Activated CD4-positive, alpha-beta T cell treated with anti-CD3 and anti-CD28 coated beads, Interleukin-2, amount 50 U/mL, for 1 hour (primary cell): ENCODE data around the gene CEACAM4.
A peak's percentile ranks its signal among the peaks of the same experiment; 100 is the strongest.

Experiments used
- DNase-seq: peaks from one replicate; pipeline ENCODE4 v3.0.0-alpha.2; 2020

CEACAM4 gene

DNA sequence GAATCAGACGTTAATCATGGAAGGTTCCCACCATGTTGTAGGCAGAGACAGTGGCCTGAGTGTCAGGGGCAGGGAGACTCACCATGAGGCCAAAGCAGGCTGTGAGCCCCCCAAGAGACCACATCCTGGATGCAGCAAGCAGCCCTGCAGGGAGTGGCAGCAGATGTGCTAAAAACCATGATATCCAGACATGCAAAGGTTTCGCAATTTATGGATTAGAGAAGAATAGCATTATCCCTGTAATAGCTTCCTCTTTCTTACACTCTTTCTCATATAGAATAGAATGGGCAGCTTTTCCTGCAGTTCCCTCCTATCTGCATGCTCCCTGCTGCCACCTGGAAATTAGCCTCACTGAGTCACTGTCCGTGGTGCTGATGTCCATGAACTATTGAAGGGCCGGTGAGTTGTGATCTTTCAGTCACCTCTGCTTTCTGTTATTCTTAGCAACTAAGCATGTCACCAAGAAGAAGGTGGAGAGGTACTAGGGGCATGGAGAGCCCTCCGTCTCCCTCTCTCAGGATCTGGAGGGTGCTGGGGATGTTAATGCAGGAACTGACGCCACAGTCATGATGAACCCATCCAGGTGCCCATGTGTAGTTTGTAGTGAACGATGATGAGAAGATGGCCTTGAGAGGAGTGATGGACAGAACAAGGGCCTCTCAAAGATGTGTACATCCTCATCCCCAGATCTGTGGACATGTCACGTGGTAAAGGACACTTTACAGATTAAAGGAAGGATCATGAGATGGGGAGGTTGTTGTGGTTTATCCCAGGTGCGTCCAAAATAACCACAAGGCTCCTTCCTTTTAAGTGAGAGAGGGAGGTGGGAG lies 9.9 kb downstream of the CEACAM4 start:
- DNase-seq = no peak

- DNase-seq = no peak
These were observed 11.7 kb downstream of the CEACAM4 start for GRCh38 chr19:41615207-41615606.

GRCh38 chr19:41612483-41612882 lies 14.4 kb downstream of the CEACAM4 start:
- no peak for DNase-seq

DNA sequence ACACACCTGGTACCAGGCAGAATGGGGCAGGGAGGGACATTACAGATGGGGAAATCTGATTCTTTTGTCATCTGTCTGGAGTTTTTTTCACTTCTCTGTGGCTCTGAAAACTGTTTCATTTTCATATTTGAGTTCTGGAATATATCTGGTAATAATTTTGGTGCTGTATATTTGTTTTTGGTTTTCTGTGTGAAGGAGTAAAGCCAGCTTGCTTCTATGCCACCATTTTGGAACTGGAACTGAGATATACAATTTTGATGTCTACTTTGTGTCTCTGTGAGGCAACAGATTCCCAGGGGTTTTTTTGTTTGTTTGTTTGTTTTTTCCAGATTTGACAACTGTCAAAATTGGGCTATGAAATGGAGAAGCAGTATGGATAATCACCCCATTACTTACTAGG lies 16.1 kb downstream of the CEACAM4 start:
- DNase-seq = no peak

GRCh38 chr19:41607668-41608067 lies 19.2 kb downstream of the CEACAM4 start:
- no peak for DNase-seq

GRCh38 chr19:41606215-41606837 lies 20.5 kb downstream of the CEACAM4 start:
- no peak for DNase-seq

- DNase-seq = no peak
These were observed 22.0 kb downstream of the CEACAM4 start for GRCh38 chr19:41604831-41605230.

DNA sequence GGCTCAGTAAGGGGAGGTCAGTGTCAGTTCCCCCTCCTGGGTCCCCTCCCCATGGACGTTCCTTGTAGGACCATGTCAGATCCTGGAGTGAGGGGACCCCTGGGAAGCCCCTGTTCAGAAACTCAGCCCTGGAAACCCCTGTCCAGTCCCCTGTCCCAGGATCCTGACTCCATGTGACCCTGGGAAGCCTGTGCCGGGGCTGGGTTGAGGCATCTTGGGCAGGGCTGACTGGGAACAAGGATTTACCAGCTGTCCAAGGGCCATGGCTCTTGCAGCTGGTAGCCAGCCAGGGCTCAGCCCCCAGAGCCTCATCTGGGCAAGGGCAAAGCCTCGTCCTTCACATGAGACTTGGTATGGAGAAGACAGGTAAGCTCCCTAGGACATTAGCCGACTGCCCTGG lies 25.1 kb downstream of the CEACAM4 start:
- DNase-seq = no peak

- no peak for DNase-seq
These were observed 27.5 kb downstream of the CEACAM4 start for GRCh38 chr19:41599175-41599966.

DNA sequence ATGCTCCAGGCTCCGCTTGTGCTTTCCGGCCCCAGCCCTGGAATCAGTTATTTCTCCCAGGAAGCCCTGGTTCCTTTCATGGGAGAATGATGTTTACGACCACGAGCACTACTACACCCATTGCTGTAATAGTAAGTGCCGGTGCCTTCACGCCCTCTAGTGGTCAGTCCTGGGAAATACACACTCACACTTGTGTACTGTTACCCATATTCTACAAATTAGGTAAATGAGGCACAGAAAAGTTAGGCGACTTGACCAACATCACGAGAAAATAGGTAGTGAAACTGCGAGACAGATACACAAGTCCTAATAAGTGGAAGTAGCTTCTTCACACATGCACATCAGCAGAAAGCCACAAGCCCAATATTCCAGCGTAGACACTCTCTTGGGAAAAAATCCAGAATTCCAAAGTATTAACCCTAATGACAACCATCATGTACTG lies 29.3 kb downstream of the CEACAM4 start:
- peak; percentile 70 for DNase-seq

DNA sequence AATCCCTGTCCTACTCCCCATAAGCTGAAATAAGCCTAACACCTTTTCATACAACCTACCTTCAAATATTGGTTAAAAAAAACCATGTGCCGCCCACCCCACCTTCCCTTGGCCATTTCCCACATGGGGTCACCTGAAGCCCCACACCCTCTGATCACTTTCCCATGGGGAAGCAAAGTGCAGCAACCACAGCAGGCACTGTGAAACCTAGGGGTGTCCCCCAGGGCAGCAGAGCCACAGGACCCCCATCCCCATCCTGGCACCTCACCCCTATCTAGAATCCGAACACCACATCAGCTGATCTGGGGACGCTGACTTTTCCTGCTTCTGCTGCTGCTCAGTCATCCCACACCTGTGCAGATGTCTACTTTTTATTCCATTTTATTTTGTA lies 31.0 kb downstream of the CEACAM4 start:
- no peak for DNase-seq

- peak; percentile 65 for DNase-seq
These were observed 31.5 kb downstream of the CEACAM4 start for GRCh38 chr19:41595258-41595889.

GRCh38 chr19:41591951-41592562 lies 34.8 kb downstream of the CEACAM4 start:
- DNase-seq = no peak

DNA sequence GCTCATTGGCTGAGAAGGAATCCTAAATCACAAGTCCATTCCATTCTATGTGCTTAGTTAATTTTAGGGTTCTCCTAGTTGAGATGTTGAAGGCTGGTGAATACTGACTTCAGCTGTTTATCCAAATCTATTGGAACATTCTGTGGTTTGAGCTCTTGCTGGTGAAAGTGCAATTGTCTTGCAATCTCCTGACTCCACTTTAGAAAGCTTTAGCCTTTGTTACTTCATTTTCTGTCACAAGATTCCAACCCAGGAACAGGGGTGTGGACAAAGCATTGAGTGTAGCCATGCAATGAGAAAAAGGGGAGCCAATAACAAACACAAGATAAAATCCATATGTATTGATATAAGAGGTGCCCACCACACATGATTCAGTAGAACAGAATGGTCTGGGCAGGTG lies 35.9 kb downstream of the CEACAM4 start:
- DNase-seq = no peak

DNA sequence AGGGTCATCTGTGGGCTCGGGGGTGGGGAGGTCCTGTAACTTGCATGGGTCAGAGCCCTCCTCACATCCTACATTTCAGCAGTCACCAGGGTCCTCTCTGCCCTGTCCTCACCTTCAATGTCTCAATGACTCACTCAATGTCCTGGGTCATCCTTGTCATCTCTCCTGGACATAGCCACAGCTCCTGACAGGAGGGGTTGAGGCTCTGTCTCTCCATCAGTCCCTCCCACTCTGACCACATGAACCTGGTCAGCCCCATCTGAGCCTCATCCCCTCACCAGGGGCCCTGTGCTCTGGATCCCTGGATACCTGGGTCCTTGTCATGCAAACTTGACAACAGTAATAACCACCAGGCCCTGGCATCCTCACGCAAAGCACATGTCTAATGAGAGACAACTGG lies 37.5 kb downstream of the CEACAM4 start:
- DNase-seq = no peak

GRCh38 chr19:41588497-41589209 lies 38.2 kb downstream of the CEACAM4 start:
- DNase-seq = peak; percentile 28

GRCh38 chr19:41587838-41588210 lies 39.0 kb downstream of the CEACAM4 start:
- no peak for DNase-seq

GRCh38 chr19:41587101-41587837 lies 39.6 kb downstream of the CEACAM4 start:
- DNase-seq = no peak

- DNase-seq = no peak
These were observed 40.8 kb downstream of the CEACAM4 start for GRCh38 chr19:41586064-41586463.

DNA sequence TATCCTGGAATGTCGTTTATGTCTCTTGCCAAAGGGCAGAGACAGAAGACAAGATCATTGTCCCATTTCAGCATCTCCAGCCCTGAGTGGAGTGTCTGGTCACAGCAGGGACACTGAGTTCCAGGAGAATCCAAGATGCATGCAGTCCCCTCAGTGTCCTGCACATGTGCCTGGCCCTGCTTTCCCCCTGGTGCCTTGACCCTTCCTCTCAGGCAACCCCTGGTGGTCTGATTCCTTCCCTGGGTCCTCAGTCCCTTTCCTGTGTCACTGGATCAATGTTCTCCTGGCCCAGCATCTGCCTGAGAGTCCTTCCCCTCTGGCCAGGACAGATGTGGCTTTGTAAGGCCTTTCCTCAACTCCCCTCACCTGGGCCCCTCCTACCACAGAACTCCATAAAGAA lies 41.9 kb downstream of the CEACAM4 start:
- DNase-seq = no peak

DNA sequence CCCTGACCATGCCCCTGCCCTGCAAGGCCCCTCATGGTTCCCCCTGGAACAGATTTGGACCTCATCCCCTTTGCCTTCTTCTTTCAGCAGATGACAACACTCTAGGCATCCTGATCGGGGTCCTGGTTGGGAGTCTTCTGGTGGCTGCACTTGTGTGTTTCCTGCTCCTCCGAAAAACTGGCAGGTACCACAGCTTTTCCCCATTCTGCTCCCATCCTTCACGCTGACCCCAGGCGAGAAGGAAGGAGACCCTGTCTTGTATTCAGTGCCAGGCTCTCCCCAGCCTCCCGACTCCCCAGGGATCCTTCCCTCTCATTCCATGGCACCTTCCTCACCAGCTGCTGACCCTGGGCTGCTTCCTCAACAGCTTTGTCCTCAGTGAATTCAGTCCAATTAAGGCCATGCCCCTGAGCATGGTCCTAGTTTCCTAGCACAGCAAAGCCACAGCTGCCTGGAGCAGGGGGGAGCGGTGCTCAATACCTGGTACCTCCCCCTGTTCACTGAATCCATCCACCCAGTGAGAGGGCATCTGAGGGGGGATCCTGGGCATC lies 42.5 kb downstream of the CEACAM4 start:
- DNase-seq = no peak
